Lower leg skin (tissue), 3 donors: ENCODE measurements around the gene VAMP4.

Source experiments
- POLR2A ChIP-seq, 2 donors: fragments of 450-650 bp; IDR thresholded peaks; one replicate each; pipeline ENCODE4 v1.6.1; 2016 to 2017; ENCODE audit warnings: antibody characterized with exemption in 2 of 2, mild to moderate bottlenecking in 1 of 2, moderate library complexity in 1 of 2
- TF ChIP-seq, protein P1 (sequence below), 3 donors: fragments of 450-650 bp; IDR thresholded peaks; one replicate each; pipeline ENCODE4 v1.5.1; 2016; ENCODE audit warnings: antibody characterized with exemption in 3 of 3, mild to moderate bottlenecking in 3 of 3, moderate library complexity in 2 of 3

- TF ChIP-seq, protein P1, sequence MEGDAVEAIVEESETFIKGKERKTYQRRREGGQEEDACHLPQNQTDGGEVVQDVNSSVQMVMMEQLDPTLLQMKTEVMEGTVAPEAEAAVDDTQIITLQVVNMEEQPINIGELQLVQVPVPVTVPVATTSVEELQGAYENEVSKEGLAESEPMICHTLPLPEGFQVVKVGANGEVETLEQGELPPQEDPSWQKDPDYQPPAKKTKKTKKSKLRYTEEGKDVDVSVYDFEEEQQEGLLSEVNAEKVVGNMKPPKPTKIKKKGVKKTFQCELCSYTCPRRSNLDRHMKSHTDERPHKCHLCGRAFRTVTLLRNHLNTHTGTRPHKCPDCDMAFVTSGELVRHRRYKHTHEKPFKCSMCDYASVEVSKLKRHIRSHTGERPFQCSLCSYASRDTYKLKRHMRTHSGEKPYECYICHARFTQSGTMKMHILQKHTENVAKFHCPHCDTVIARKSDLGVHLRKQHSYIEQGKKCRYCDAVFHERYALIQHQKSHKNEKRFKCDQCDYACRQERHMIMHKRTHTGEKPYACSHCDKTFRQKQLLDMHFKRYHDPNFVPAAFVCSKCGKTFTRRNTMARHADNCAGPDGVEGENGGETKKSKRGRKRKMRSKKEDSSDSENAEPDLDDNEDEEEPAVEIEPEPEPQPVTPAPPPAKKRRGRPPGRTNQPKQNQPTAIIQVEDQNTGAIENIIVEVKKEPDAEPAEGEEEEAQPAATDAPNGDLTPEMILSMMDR (IDR thresholded peaks at IDR 0.05) = no peak
- no peak for TF ChIP-seq POLR2A (IDR thresholded peaks at IDR 0.05)
Measured at GRCh38 chr1:171653796-171654195, 88.1 kb downstream of the VAMP4 start.
